ENCODE results near the gene STAT3. TPM values are rescaled to one million over a fixed set of nuclear protein-coding genes. Genes with fewer than 3 reads are reported as not detected.

The STAT3 gene
- total RNA-seq, 1 experiment from 2014 or later: 74.6 TPM

DNA sequence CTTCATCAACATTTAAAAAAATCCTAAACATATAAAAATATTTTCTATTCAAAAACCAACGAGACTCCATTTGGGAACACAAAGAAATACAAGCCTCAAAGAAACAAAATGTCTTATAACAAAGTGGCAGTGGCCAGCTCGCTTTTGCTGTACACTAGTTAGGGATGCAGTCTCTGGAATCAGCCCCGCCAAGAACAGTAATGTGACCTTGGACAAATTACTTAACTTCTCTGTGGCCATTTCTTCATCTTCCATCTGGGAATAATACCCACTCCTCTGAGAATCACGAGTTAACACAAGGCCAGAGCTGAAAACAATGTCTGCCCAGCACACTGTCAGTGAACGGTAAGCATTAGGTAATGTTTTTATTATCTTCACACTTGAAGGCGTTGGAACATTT is 117.6 kb downstream of the STAT3 start:
- H3K27ac ChIP-seq: no peak overlapping the region
- H4K20me1 ChIP-seq (ENCODE audit: insufficient read depth): 0 out of 2 replicates have a peak, but pooled peaks cover 4% of the 10 kb centered on the region
- H3K4me2 ChIP-seq: no peak overlapping the region
- no TSS peak for BruUV-seq (replicated peaks)
- no peaks in the 10 kb centered on the region for H3K36me3 ChIP-seq (ENCODE audit: low read depth)
- no peaks in the 10 kb centered on the region for H3K9me3 ChIP-seq (ENCODE audit: insufficient read depth, low read depth)
- H3K79me2 ChIP-seq (ENCODE audit: low read depth): peaks cover 67% of the 10 kb centered on the region
- TF ChIP-seq EZH2 (IDR thresholded peaks at IDR 0.05; ENCODE audit: low read depth): no peak
- TF ChIP-seq, protein P1, sequence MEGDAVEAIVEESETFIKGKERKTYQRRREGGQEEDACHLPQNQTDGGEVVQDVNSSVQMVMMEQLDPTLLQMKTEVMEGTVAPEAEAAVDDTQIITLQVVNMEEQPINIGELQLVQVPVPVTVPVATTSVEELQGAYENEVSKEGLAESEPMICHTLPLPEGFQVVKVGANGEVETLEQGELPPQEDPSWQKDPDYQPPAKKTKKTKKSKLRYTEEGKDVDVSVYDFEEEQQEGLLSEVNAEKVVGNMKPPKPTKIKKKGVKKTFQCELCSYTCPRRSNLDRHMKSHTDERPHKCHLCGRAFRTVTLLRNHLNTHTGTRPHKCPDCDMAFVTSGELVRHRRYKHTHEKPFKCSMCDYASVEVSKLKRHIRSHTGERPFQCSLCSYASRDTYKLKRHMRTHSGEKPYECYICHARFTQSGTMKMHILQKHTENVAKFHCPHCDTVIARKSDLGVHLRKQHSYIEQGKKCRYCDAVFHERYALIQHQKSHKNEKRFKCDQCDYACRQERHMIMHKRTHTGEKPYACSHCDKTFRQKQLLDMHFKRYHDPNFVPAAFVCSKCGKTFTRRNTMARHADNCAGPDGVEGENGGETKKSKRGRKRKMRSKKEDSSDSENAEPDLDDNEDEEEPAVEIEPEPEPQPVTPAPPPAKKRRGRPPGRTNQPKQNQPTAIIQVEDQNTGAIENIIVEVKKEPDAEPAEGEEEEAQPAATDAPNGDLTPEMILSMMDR (conservative IDR thresholded peaks at IDR 0.05): no peak
- H2AFZ ChIP-seq: no peak overlapping the region
- H3K4me1 ChIP-seq (replicated peaks; ENCODE audit: insufficient read depth): peaks cover 42% of the 10 kb centered on the region
- ChIA-PET CTCF (no interaction called here), POLR2A (ENCODE audit: unreplicated experiment) (no interaction called here)
- no peak for DNase-seq
- intact Hi-C loops (cut with micrococcal nuclease; ENCODE audit: unreplicated experiment): no loop called here
- peaks cover 19% of the 10 kb centered on the region for H3F3A ChIP-seq (ENCODE audit: insufficient read depth, low read depth)
- no peaks in the 10 kb centered on the region for H3K9me2 ChIP-seq (ENCODE audit: insufficient read depth)
- H3K27me3 ChIP-seq (ENCODE audit: insufficient read depth, low read depth): no peaks in the 10 kb centered on the region
- no peak overlapping the region for H3K4me3 ChIP-seq

DNA sequence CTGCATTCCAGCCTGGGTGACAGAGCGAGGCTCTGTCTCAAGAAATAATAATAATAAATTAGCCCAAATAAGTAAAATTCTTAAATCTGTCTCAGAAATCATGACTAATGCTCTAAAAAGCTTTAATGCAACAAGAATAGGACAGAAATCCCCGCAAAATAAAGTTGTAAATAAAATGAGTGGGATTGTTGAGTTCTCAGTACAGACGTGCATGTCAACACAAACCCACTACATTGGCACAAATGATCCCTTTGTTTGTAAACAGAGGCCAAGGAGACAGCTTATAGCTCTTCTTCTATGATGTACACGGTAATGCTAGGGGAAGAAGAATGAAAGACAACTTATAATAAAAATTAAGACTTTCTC is 118.1 kb downstream of the STAT3 start:
- Histone ChIP-seq H3K4me2 (no peak overlapping the region), H3K36me3 (ENCODE audit: low read depth) (no peaks in the 10 kb centered on the region), H3F3A (ENCODE audit: insufficient read depth, low read depth) (peaks cover 19% of the 10 kb centered on the region), H3K27ac (no peak overlapping the region), H3K9me2 (ENCODE audit: insufficient read depth) (no peaks in the 10 kb centered on the region), H3K27me3 (ENCODE audit: insufficient read depth, low read depth) (no peaks in the 10 kb centered on the region), H4K20me1 (ENCODE audit: insufficient read depth) (0 out of 2 replicates have a peak, but pooled peaks cover 4% of the 10 kb centered on the region), H2AFZ (no peak overlapping the region), H3K79me2 (ENCODE audit: low read depth) (peaks cover 67% of the 10 kb centered on the region), H3K4me1 (replicated peaks; ENCODE audit: insufficient read depth) (peaks cover 38% of the 10 kb centered on the region), H3K9me3 (ENCODE audit: insufficient read depth, low read depth) (no peaks in the 10 kb centered on the region), H3K4me3 (no peak overlapping the region)
- intact Hi-C loops (cut with micrococcal nuclease; ENCODE audit: unreplicated experiment): no loop called here
- TF ChIP-seq, protein P1 (conservative IDR thresholded peaks at IDR 0.05): no peak
- TF ChIP-seq EZH2 (IDR thresholded peaks at IDR 0.05; ENCODE audit: low read depth): no peak
- no peak for DNase-seq
- ChIA-PET CTCF (interaction anchor here (0.6 kb wide), 1 partner anchor 91 kb away, joined by 3 read pairs; no protein-coding TSS in a partner anchor), POLR2A (ENCODE audit: unreplicated experiment) (no interaction called here)
- no TSS peak for BruUV-seq (replicated peaks)

DNA sequence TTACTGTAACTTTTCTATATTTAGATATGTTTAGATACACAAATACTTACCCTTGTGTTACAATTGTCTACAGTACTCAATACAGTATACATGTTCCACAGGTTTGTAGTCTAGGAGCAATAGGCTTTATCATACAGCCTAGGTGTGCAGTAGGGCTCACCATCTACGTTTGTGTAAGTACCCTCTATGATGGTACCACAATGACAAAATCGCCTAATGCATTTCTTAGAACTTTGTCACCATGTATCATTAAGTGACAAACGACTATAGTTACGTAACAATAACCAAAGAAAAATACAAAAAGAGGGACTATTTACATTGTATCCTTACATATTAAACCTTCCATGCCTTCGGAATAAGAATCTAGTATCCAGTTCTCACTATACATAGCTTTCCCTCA is 120.0 kb downstream of the STAT3 start:
- POLR2A ChIA-PET (ENCODE audit: unreplicated experiment): interaction anchor here (0.6 kb wide), 1 partner anchor 248 kb away, joined by 3 read pairs; the partner anchor contains the start of gene NKIRAS2
- intact Hi-C loops (cut with micrococcal nuclease; ENCODE audit: unreplicated experiment): no loop called here
- H3K4me3 ChIP-seq: no peak overlapping the region
- H3K36me3 ChIP-seq (ENCODE audit: low read depth): no peaks in the 10 kb centered on the region
- peaks cover 24% of the 10 kb centered on the region for H3F3A ChIP-seq (ENCODE audit: insufficient read depth, low read depth)
- no peaks in the 10 kb centered on the region for H3K9me3 ChIP-seq (ENCODE audit: insufficient read depth, low read depth)
- H2AFZ ChIP-seq: no peak overlapping the region
- DNase-seq: no peak
- no TSS peak for BruUV-seq (replicated peaks)
- H4K20me1 ChIP-seq (ENCODE audit: insufficient read depth): 0 out of 2 replicates have a peak, but pooled peaks cover 4% of the 10 kb centered on the region
- peaks cover 56% of the 10 kb centered on the region for H3K79me2 ChIP-seq (ENCODE audit: low read depth)
- CTCF ChIA-PET: no interaction called here
- no peaks in the 10 kb centered on the region for H3K27me3 ChIP-seq (ENCODE audit: insufficient read depth, low read depth)
- no peak overlapping the region for H3K27ac ChIP-seq
- peaks cover 21% of the 10 kb centered on the region for H3K4me1 ChIP-seq (replicated peaks; ENCODE audit: insufficient read depth)
- TF ChIP-seq EZH2 (IDR thresholded peaks at IDR 0.05; ENCODE audit: low read depth): no peak
- TF ChIP-seq, protein P1 (conservative IDR thresholded peaks at IDR 0.05): no peak
- no peak overlapping the region for H3K4me2 ChIP-seq
- H3K9me2 ChIP-seq (ENCODE audit: insufficient read depth): no peaks in the 10 kb centered on the region

Data from PC-9 (cell line).